Activated CD8-positive, alpha-beta memory T cell treated with anti-CD3 and anti-CD28 coated beads for 24 hours (primary cell): ENCODE measurements around the gene NCKAP5.

Source experiments
- DNase-seq: peaks from one replicate; pipeline ENCODE4 v3.0.0-alpha.2; 2020

The NCKAP5 gene

DNA sequence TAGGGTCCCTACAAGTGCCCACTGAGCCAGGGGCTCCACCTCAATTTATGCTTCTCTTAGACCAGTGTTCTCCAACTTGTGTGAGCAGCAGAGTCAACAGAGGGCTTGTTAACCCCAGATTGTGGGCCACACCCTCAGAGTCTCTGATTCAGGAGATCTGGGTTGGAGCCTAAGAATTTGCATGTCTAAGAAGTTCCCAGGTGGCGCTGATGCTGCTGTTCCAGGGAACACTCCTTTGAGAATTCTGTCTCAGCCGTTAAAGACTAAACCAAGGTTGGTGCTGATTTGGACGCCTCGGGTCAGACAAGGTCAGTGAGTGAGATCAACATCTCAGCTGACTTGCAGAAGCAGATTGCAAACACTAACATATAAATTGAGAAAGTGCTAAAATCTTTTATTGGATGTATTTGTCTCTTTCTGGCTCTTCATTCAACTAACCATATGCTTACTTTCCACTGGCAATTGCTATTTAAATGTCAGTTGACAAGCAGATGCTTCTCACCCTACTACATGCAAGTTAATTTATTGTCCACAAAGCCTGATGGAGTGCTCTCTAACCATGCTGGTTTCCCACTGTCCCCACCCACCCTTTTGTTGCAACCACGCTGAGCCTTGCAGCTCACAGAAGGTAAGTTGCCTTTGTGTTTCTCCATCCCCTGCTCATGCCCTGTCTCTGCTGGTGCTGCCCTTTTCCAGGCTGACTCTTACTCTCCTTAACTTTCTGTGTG, 929.8 kb downstream of the NCKAP5 start:
- no peak for DNase-seq

DNA sequence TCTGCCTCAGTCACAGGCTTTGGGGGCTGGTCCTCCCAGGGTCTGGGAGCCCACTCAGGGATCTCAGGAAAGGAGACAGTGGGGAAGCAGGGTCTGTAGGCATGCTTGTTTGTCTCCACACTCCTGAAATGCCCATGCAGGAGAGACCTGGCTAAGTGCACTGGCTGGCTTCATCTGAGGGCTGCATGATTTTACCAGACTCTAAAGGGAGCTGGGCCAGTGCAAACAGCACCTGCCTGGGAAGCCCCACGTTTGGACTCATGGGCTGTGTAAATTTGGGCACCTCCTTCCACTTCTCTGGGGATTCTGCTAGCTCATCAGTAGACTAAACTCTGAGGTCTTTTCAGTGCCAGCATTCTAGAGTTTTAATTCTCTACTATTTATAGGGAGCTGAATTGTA, 931.9 kb downstream of the NCKAP5 start:
- DNase-seq = no peak

GRCh38 chr2:132633635-132634034, 934.6 kb downstream of the NCKAP5 start:
- DNase-seq = no peak

GRCh38 chr2:132632000-132632649, 936.1 kb downstream of the NCKAP5 start:
- no peak for DNase-seq

GRCh38 chr2:132627536-132627935, 940.7 kb downstream of the NCKAP5 start:
- no peak for DNase-seq

DNA sequence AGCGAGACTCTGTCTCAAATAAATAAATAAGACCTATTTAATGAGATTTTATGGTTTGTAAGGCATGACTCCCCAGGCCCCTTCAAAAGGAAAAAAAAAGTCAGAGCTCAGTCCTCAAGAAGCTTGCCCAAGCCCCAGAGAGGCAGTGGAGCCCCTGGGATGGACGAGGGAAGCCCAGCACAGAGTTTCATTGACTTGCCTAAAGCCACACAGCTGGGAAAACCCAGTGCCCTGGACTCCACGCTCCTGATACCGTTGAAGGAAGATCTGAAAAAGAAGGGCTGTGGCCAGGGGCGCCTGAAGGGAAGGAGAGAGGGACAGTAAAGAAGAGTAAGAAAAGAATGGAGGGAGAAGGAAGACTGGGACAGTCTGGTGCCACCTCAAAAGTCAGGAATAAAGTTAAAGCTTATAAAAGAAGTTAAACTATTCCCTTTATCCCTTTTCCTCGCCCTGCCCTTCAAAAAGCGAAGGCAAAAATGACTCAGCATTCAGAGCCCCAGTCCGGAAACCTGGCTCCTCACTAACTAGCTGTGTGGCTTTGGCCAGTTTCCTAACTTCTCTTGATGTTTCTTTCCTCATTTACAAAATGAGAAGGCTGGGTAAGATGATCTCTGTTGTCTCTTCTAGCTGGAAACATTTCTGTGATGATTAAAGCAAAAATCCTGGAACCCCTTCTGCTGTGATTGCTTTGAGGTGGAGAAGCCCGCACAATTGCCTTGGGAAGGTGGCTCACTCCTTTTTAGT, 945.0 kb downstream of the NCKAP5 start:
- no peak for DNase-seq
